RWPE2 (cell line): Measurements from ENCODE around the gene ZER1.
A peak's percentile ranks its signal among the peaks of the same experiment; 100 is the strongest.

ENCODE experiments used
- ATAC-seq: fragments of 200-7000 bp; cut with Tn5 transposase; 3 replicates; pipeline ENCODE4 v1.9.1; 2021; ENCODE audit warnings: low read depth
- DNase-seq: peaks from one replicate; pipeline ENCODE4 v3.0.0-alpha.2; 2020; ENCODE audit warnings: low spot score
- H3K27ac ChIP-seq: fragments of 450-650 bp; 2 replicates; pipeline ENCODE4 v1.5.1; 2017; ENCODE audit warnings: mild to moderate bottlenecking; ENCODE audit not compliant: poor library complexity, severe bottlenecking
- H3K27me3 ChIP-seq: fragments of 250-450 bp; sonication (Bioruptor Pico); 2 replicates; pipeline ENCODE4 v1.5.1; 2021; ENCODE audit warnings: mild to moderate bottlenecking, moderate library complexity; ENCODE audit not compliant: insufficient read depth, poor library complexity, severe bottlenecking
- H3K36me3 ChIP-seq: fragments of 250-450 bp; sonication (Bioruptor Pico); 2 replicates; pipeline ENCODE4 v1.5.1; 2020; ENCODE audit warnings: low read depth, mild to moderate bottlenecking, moderate library complexity
- H3K4me1 ChIP-seq: fragments of 250-450 bp; sonication (Bioruptor Pico); 2 replicates; pipeline ENCODE4 v1.5.1; 2021; ENCODE audit warnings: mild to moderate bottlenecking, moderate library complexity; ENCODE audit not compliant: insufficient read depth, poor library complexity, severe bottlenecking
- H3K4me3 ChIP-seq: fragments of 250-450 bp; sonication (Bioruptor Pico); 2 replicates; pipeline ENCODE4 v1.5.1; 2021; ENCODE audit warnings: mild to moderate bottlenecking, moderate library complexity; ENCODE audit not compliant: severe bottlenecking
- H3K9me3 ChIP-seq: fragments of 250-450 bp; sonication (Bioruptor Pico); 2 replicates; pipeline ENCODE4 v1.5.1; 2021; ENCODE audit warnings: mild to moderate bottlenecking, moderate library complexity; ENCODE audit not compliant: severe bottlenecking
- TF ChIP-seq, protein P1 (sequence below): fragments of 450-650 bp; IDR thresholded peaks from one replicate; pipeline ENCODE4 v1.5.1; 2017; ENCODE audit warnings: mild to moderate bottlenecking, moderate library complexity; ENCODE audit not compliant: poor library complexity, severe bottlenecking

ZER1 gene

DNA sequence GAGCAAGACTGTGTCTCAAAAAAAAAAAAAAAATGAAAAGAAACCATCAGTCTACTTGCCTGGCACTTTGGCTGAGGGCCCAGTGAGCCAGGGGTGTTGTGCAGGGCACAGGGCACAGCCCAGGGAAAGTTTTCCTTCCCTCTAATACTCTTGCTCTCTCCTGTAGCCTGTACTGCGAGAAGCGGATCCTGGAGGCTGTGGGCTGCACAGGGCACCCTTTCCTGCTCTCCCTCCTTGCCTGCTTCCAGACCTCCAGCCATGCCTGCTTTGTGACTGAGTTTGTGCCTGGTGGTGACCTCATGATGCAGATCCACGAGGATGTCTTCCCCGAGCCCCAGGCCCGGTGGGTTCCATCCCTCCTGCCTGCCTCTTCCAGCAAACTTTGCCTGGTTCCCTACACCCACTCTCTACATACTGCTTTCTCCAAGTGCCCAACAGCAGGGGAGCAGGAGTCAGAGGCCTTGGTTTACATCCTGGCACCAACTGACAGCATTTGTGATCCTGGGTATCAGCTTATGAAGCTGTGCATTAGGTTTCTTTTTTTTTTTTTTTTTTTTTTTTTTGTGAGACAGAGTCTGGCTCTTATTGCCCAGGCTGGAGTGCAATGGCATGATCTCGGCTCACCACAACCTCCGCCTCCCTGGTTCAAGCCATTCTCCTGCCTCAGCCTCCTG is 55.0 kb downstream of the ZER1 start:
- Histone ChIP-seq H3K4me3 (no peak overlapping the region), H3K27ac (no peak overlapping the region), H3K36me3 (no peaks in the 10 kb centered on the region; the same call in 1 of the 2 replicates), H3K4me1 (no peaks in the 10 kb centered on the region), H3K9me3 (no peaks in the 10 kb centered on the region), H3K27me3 (no peaks in the 10 kb centered on the region)
- ATAC-seq: no peak
- no peak for DNase-seq
- TF ChIP-seq, protein P1, sequence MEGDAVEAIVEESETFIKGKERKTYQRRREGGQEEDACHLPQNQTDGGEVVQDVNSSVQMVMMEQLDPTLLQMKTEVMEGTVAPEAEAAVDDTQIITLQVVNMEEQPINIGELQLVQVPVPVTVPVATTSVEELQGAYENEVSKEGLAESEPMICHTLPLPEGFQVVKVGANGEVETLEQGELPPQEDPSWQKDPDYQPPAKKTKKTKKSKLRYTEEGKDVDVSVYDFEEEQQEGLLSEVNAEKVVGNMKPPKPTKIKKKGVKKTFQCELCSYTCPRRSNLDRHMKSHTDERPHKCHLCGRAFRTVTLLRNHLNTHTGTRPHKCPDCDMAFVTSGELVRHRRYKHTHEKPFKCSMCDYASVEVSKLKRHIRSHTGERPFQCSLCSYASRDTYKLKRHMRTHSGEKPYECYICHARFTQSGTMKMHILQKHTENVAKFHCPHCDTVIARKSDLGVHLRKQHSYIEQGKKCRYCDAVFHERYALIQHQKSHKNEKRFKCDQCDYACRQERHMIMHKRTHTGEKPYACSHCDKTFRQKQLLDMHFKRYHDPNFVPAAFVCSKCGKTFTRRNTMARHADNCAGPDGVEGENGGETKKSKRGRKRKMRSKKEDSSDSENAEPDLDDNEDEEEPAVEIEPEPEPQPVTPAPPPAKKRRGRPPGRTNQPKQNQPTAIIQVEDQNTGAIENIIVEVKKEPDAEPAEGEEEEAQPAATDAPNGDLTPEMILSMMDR: no peak

DNA sequence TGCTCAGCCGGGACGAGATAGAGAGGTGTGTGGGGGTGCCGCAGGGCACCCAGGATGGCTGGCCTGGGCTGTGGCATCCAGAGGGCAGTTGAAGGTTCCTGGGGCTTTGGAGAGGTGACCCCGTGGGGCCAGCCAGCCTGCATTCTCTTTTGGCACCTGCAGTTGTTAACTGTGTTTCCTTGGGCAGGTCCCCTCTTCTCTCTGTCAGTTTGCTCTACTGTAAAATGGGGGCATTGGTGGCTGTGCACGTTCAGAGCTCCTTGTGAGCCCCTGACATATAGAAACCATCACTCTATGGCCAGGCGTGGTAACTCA is 56.3 kb downstream of the ZER1 start:
- no peak overlapping the region for H3K27ac ChIP-seq
- ATAC-seq (no peak), DNase-seq (peak; percentile 27)
- TF ChIP-seq, protein P1: no peak
- H3K27me3 ChIP-seq: no peaks in the 10 kb centered on the region
- H3K36me3 ChIP-seq: no peaks in the 10 kb centered on the region; the same call in 1 of the 2 replicates
- no peak overlapping the region for H3K4me3 ChIP-seq
- no peaks in the 10 kb centered on the region for H3K9me3 ChIP-seq
- no peaks in the 10 kb centered on the region for H3K4me1 ChIP-seq

DNA sequence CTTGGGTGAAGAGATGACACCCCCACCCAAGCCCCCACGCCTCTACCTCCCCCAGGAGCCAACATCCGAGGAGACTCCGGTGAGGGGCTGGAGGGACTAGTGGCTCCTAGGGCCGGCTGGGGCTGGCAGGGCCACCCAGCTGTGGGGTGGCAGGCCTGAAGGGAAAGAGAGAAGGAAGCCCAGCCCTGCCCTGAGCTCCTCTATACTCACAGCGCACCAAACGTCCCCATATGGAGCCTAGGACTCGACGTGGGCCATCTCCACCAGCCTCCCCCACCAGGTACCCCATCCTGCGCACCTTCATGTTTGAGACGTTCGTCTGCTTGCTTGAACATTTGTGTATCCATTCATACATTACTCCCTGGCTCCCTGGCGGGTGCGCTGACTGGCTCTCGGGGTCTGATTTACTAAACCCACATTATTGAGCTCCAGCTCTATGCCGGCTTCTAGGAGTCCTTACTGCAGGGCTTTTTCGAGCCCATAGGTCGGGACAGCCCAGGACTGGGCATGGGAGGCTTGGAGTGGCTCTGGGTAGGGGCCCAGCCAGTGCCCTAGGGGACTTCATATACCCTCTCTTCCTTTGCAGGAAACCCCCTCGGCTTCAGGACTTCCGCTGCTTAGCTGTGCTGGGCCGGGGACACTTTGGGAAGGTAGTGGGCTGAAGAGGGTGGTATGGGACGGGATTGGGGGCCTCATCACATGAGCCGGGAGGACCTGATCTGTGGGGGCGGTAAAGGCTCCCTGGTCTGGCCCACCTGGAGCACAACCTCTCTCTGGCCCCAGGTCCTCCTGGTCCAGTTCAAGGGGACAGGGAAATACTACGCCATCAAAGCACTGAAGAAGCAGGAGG is 56.9 kb downstream of the ZER1 start:
- Histone ChIP-seq H3K4me1 (no peaks in the 10 kb centered on the region), H3K27me3 (no peaks in the 10 kb centered on the region), H3K27ac (no peak overlapping the region), H3K4me3 (no peak overlapping the region), H3K9me3 (no peaks in the 10 kb centered on the region), H3K36me3 (no peaks in the 10 kb centered on the region; the same call in 1 of the 2 replicates)
- peak; percentile 48 for DNase-seq
- TF ChIP-seq, protein P1: no peak
- ATAC-seq: no peak

DNA sequence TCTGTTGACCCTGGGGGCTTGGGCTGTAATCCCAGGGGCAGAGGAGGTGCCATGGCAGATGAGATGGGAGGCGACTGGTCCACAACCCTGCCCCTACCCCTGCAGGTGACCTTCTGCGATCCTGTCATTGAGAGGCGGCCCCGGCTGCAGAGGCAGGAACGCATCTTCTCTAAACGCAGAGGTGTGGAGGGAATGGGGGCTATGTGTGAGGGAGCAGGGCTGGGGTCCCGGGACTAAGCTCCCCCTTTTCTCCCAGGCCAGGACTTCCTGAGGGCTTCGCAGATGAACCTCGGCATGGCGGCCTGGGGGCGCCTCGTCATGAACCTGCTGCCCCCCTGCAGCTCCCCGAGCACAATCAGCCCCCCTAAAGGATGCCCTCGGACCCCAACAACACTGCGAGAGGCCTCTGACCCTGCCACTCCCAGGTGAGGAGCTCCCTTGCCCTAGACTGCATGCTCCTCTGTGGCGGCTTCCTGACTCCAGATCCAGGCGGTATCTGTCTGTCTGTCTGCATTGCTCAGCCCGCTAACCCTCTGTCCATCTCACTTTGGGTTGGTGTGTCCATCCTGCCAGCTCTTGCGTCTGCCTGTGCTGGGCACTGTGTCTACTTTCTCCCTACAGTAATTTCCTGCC is 57.7 kb downstream of the ZER1 start:
- Histone ChIP-seq H3K27ac (no peak overlapping the region), H3K9me3 (no peaks in the 10 kb centered on the region), H3K27me3 (no peaks in the 10 kb centered on the region), H3K36me3 (no peaks in the 10 kb centered on the region; the same call in 1 of the 2 replicates), H3K4me3 (no peak overlapping the region), H3K4me1 (no peaks in the 10 kb centered on the region)
- TF ChIP-seq, protein P1: no peak
- no peak for ATAC-seq
- peak; percentile 45 for DNase-seq
